Right lobe of liver (tissue), 4 donors: Measurements from ENCODE around the gene CYP27C1.

Source experiments
- CTCF ChIP-seq, 4 donors: fragments of 200-600 bp in 3 of 4; fragments of 450-650 bp in 1 of 4; IDR thresholded peaks; one replicate each; pipeline versions ENCODE4 v1.5.1 to v1.8.0; 2016 to 2022; ENCODE audit warnings: antibody characterized with exemption in 4 of 4, mild to moderate bottlenecking in 2 of 4
- POLR2A ChIP-seq: fragments of 450-650 bp; IDR thresholded peaks from one replicate; pipeline ENCODE4 v1.6.1; 2017; ENCODE audit warnings: antibody characterized with exemption, mild to moderate bottlenecking
- donor health status: DM: no; HTN: no; CAD: no.
- donor health status: DM: no; HTN: no; CAD: no.
- donor health status: DM: no; HTN: yes; CAD: no.

GRCh38 chr2:127159543-127159942 is 60.6 kb downstream of the CYP27C1 start:
- TF ChIP-seq POLR2A: no peak
- no peak for TF ChIP-seq CTCF (IDR thresholded peaks at IDR 0.05)
